B cell (primary cell): ENCODE results near the gene FAM20C. TPM values are rescaled to one million over a fixed set of nuclear protein-coding genes. Genes with fewer than 3 reads are reported as not detected.

ENCODE experiments used
- ATAC-seq: fragments of 200-7000 bp; cut with Tn5 transposase; one replicate; pipeline ENCODE4 v1.10.0; 2021; ENCODE audit warnings: low read depth, mild to moderate bottlenecking, moderate number of reproducible peaks, moderate library complexity
- CTCF ChIA-PET: fragments of 350-600 bp; sonication (Branson Sonifier 250); formaldehyde crosslinking; loops from one replicate; lab custom pipeline; 2021; ENCODE audit warnings: antibody characterized with exemption, inconsistent platforms; lab: Charles Lee
- POLR2A ChIA-PET: fragments of 350-600 bp; sonication (Branson Sonifier 250); formaldehyde crosslinking; loops from one replicate; lab custom pipeline; 2021; ENCODE audit warnings: antibody characterized with exemption; lab: Charles Lee
- DNase-seq: peaks from one replicate; pipeline ENCODE4 v3.0.0; 2013
- H2AFZ ChIP-seq: 2 replicates; pipeline ENCODE4 v1.6.1; 2012; ENCODE audit warnings: mild to moderate bottlenecking, low read depth, low read length; ENCODE audit not compliant: insufficient read depth, poor library complexity, severe bottlenecking
- H3K27ac ChIP-seq, 2 donors: 1 replicate in 1 of 2; 2 replicates in 1 of 2; pipeline ENCODE4 v1.5.1; 2012 to 2013; ENCODE audit warnings: low read length in 2 of 2, mild to moderate bottlenecking in 2 of 2, moderate library complexity in 1 of 2
- H3K27me3 ChIP-seq, 4 experiments: fragments of 200-600 bp in 1 of 4; sonication (generic) in 1 of 4; replicated peaks in 1 of 4; 1 replicate in 2 of 4; 2 replicates in 2 of 4; pipeline versions ENCODE4 v1.6.1 to v1.7.0; 2013 to 2016; ENCODE audit warnings: low read length in 3 of 4, mild to moderate bottlenecking in 2 of 4, mixed read lengths in 1 of 4, moderate library complexity in 1 of 4; ENCODE audit not compliant: insufficient read depth in 4 of 4, control insufficient read depth in 3 of 4; ENCODE audit errors: control extremely low read depth in 1 of 4
- H3K36me3 ChIP-seq, 2 experiments: replicated peaks in 1 of 2; 1 replicate in 1 of 2; 2 replicates in 1 of 2; pipeline versions ENCODE4 v1.6.1 to v1.7.1; 2013; ENCODE audit warnings: low read length in 1 of 2; ENCODE audit not compliant: insufficient read depth in 2 of 2, control insufficient read depth in 1 of 2; ENCODE audit errors: control extremely low read depth in 1 of 2, extremely low read depth in 1 of 2
- H3K4me1 ChIP-seq, 2 donors: fragments of 200-600 bp in 1 of 2; sonication (generic) in 1 of 2; 1 replicate in 1 of 2; 2 replicates in 1 of 2; pipeline versions ENCODE4 v1.5.1 to v1.6.1; 2013 to 2017; ENCODE audit warnings: low read length in 2 of 2; ENCODE audit not compliant: control insufficient read depth in 2 of 2, insufficient read depth in 2 of 2
- H3K4me2 ChIP-seq: replicated peaks from 2 replicates; pipeline ENCODE3; 2012; ENCODE audit warnings: mild to moderate bottlenecking, low read depth, low read length; ENCODE audit not compliant: poor library complexity, severe bottlenecking
- H3K4me3 ChIP-seq, 5 experiments: fragments of 200-600 bp in 1 of 5; sonication (generic) in 1 of 5; 1 replicate in 3 of 5; 2 replicates in 2 of 5; pipeline versions ENCODE4 v1.5.1 to v1.7.0; 2011 to 2016; ENCODE audit warnings: low read length in 4 of 5, mild to moderate bottlenecking in 4 of 5, low read depth in 2 of 5, control low read depth in 1 of 5, moderate library complexity in 1 of 5; ENCODE audit not compliant: insufficient read depth in 1 of 5; ENCODE audit errors: control extremely low read depth in 1 of 5, extremely low read depth in 1 of 5
- H3K79me2 ChIP-seq: fragments of 200-600 bp; sonication (generic); one replicate; pipeline ENCODE4 v1.6.0; 2016; ENCODE audit warnings: low read length; ENCODE audit not compliant: control insufficient read depth, insufficient read depth
- H3K9ac ChIP-seq: fragments of 200-600 bp; sonication (generic); 2 replicates; pipeline ENCODE4 v1.6.1; 2017; ENCODE audit warnings: mild to moderate bottlenecking, low read length, moderate library complexity
- H3K9me3 ChIP-seq, 3 donors: one replicate each; pipeline versions ENCODE4 v1.6.1 to v1.7.1; 2013; ENCODE audit warnings: low read length in 2 of 3; ENCODE audit not compliant: control insufficient read depth in 2 of 3, insufficient read depth in 1 of 3; ENCODE audit errors: control extremely low read depth in 1 of 3
- H4K20me1 ChIP-seq: 2 replicates; pipeline ENCODE4 v1.6.0; 2012; ENCODE audit warnings: mild to moderate bottlenecking, low read length; ENCODE audit not compliant: insufficient read depth, control insufficient read depth, poor library complexity, severe bottlenecking
- H3K27ac Mint-ChIP-seq: one replicate; pipeline ENCODE4 v1.8.0; 2021; ENCODE audit warnings: mixed read lengths
- H3K27me3 Mint-ChIP-seq: one replicate; pipeline ENCODE4 v1.8.0; 2021; ENCODE audit warnings: mixed read lengths
- H3K4me1 Mint-ChIP-seq: one replicate; pipeline ENCODE4 v1.8.0; 2021; ENCODE audit warnings: mixed read lengths
- H3K4me3 Mint-ChIP-seq: one replicate; pipeline ENCODE4 v1.8.0; 2021; ENCODE audit warnings: mixed read lengths
- H3K9me3 Mint-ChIP-seq: one replicate; pipeline ENCODE4 v1.8.0; 2022; ENCODE audit warnings: mixed read lengths; ENCODE audit not compliant: insufficient read depth
- CTCF ChIP-seq: fragments of 200-600 bp; IDR thresholded peaks from one replicate; pipeline ENCODE4 v1.8.0; 2022; ENCODE audit warnings: antibody characterized with exemption, mild to moderate bottlenecking
- EZH2 ChIP-seq: IDR thresholded peaks from 2 replicates; pipeline ENCODE4 v1.6.1; 2012; ENCODE audit warnings: borderline replicate concordance, low read depth, mild to moderate bottlenecking, moderate library complexity, low read length; ENCODE audit not compliant: insufficient read depth, poor library complexity, severe bottlenecking
- WGBS: methylation state at CpG from one replicate; pipeline ENCODE4 v1.1.5; 2013; ENCODE audit warnings: missing lambda C conversion rate; ENCODE audit not compliant: insufficient coverage; 5-methylcytosine and 5-hydroxymethylcytosine counted together
- intact Hi-C: fragments of 100-400 bp; cut with micrococcal nuclease; formaldehyde crosslinking; loops from one replicate; pipeline ENCODE4 v1.10.0; 2022
- polyA plus RNA-seq: library from polyadenylated mRNA; depleted of rRNA; stranded (reverse); fragments of >200 nt; gene quantifications from 2 replicates; pipeline ENCODE4 v1.2.3, GENCODE V29; 2012
- total RNA-seq, 2 donors: library from RNA; stranded (reverse); fragments of 120-200 nt in 1 of 2; gene quantifications; 1 replicate in 1 of 2; 2 replicates in 1 of 2; pipeline versions ENCODE4 v1.2.3 to v1.2.4, GENCODE V29; 2013 to 2022

The FAM20C gene
- total and polyA plus RNA-seq, 2 donors (not counting 1 experiment from before 2014, with no cell fraction given) = 0.54 to 0.81 TPM

GRCh38 chr7:261341-262250 is 69.2 kb downstream of the FAM20C start:
- Histone ChIP-seq H3K4me3 (no peak overlapping the region), H3K27ac (no peak overlapping the region), H3K4me2 (no peak overlapping the region), H2AFZ (no peak overlapping the region), H4K20me1 (no peaks in the 10 kb centered on the region), H3K9me3 (peaks cover 0 to 56% (median 0%) of the 10 kb centered on the region in 3 donors), H3K27me3 (no peaks in the 10 kb centered on the region), H3K36me3 (no peaks in the 10 kb centered on the region), H3K9ac (no peak overlapping the region), H3K79me2 (no peaks in the 10 kb centered on the region), H3K4me1 (no peaks in the 10 kb centered on the region)
- Mint-ChIP-seq H3K27me3 (no peaks in the 10 kb centered on the region), H3K9me3 (no peaks in the 10 kb centered on the region), H3K4me1 (peaks cover 4% of the 10 kb centered on the region), H3K27ac (no peak overlapping the region), H3K4me3 (no peak overlapping the region)
- POLR2A ChIA-PET = no interaction called here
- no peak for DNase-seq
- no peak for ATAC-seq
- CTCF ChIA-PET = no interaction called here
- intact Hi-C loops = no loop called here
- WGBS = 95% methylated on average over 30 of the region's 32 CpGs
- no peak for TF ChIP-seq CTCF
- no peak for TF ChIP-seq EZH2

- Histone ChIP-seq H3K9ac (no peak overlapping the region), H3K4me1 (no peaks in the 10 kb centered on the region), H3K27ac (no peak overlapping the region), H3K9me3 (peaks cover 0 to 62% (median 0%) of the 10 kb centered on the region in 3 donors), H4K20me1 (no peaks in the 10 kb centered on the region), H3K36me3 (no peaks in the 10 kb centered on the region), H3K79me2 (no peaks in the 10 kb centered on the region), H3K27me3 (no peaks in the 10 kb centered on the region), H3K4me3 (no peak overlapping the region), H2AFZ (no peak overlapping the region), H3K4me2 (no peak overlapping the region)
- H3K27ac Mint-ChIP-seq = no peak overlapping the region
- intact Hi-C loops = no loop called here
- POLR2A ChIA-PET = no interaction called here
- no peak overlapping the region for H3K4me3 Mint-ChIP-seq
- no peaks in the 10 kb centered on the region for H3K27me3 Mint-ChIP-seq
- DNase-seq (no peak), ATAC-seq (no peak)
- TF ChIP-seq CTCF (no peak), EZH2 (no peak)
- WGBS = 96% methylated on average over 9 of the region's 9 CpGs
- CTCF ChIA-PET = no interaction called here
- no peaks in the 10 kb centered on the region for H3K9me3 Mint-ChIP-seq
- peaks cover 4% of the 10 kb centered on the region for H3K4me1 Mint-ChIP-seq
Measured at GRCh38 chr7:262251-262572, 69.8 kb downstream of the FAM20C start.
